ENCODE results near the gene ZDHHC8.

ZDHHC8 gene

DNA sequence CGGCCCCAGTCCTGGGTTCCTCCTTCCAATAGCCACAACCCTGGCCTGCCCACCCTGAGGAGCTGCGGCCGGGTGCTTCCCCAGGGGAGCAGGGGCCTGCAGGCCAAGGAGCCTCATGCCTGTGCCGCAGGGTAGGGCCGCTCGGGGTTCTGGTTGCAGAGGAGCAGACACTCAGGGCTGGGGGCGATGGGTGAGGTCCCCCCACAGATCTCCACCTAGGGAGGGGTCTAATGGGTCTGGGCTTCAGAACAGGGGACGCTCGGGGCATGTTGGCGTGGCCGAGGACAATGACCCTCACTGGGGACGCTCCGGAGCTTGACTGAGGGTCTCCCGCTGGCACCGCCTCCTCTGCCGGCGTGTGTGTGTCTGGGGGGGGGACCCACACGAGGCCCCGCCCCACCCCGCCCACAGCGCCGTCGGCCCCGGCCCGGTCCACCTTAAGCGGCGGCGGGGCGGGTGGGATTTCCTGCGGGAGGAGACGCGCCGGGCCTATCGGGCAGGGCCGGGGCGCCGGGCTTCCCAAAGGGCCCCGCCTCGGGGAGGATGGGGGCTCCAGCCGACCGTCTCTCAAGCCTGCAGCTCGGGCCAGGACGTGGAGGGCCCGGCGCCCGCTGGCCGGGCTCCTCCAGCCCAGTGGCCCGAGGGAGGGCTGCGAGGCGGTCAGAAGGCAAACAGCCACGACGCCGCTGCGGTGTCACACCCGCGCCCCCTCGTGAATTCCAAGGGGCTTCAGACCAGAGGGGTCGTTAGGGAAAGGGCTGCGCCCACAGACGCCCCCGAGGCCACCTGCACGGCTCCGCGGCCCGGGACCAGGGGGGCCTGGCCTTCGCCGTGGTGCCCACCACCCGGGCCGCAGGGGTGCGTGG is 640 bp upstream of the ZDHHC8 start:
- peak; percentile 44 to 51 for DNase-seq

DNA sequence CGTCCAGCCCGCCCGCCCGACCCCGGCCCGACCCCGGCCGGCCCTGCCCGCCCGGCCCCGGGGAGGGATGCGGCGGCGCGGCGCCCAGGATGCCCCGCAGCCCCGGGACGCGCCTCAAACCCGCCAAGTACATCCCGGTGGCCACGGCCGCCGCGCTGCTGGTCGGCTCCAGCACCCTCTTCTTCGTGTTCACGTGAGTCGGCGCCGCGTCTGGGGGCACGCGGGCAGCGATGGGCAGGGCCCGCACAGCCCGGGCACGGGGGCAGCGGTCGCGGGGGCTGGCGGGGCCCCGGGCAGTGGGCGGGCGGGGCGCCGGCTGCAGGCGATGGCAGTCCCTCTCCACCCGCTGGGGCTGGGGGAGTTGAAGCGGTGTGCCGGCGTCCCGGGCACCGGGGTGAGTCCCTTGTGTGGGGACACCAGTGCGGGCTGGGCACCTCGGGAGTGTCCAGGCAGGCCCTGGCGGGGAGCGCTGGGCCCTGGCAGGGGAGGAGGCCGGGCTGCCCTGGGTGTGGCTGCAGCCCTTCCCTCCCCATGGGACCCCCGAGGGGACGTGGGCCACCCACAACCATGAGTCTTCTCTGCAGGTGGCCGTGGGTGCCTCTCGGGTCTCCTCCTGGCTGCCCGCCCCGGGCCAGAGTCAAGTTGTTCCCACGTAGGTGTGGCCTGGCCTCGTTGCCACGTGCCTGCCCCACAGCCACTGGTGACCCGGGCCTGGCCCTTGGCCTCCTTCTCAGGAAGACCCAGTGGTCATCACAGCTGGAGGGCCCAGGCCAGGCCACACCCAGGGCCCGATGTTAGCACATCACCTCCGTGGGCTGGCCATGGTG is 468 bp downstream of the ZDHHC8 start:
- DNase-seq: no peak

DNA sequence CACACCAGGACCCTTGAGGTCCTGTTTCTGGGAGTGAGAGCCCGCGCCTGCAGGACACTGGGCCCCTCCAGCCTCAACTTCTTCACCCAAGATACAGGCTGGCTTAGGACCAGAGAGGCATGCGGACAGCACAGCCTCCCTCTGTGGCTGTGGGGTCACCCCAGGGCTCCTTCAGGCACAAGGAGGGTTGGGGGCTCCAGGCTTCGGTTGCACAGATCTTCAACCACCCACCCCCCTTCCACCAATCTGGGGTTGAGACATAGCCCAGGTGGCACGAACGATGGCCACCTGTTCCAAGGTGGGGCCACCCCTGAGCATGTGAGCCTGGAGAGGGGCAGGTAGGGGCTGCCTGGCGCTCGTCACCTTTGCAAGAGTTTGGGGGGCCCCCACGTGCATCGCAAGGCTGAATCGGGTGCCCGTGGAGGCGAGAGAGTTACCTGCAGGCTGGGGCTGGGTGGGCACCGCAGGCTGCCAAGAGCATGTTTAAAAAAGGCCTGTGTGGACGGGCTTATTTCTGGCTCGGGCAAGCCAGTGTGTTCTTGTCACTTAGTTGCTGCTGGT is 1.2 kb downstream of the ZDHHC8 start:
- DNase-seq: no peak

DNA sequence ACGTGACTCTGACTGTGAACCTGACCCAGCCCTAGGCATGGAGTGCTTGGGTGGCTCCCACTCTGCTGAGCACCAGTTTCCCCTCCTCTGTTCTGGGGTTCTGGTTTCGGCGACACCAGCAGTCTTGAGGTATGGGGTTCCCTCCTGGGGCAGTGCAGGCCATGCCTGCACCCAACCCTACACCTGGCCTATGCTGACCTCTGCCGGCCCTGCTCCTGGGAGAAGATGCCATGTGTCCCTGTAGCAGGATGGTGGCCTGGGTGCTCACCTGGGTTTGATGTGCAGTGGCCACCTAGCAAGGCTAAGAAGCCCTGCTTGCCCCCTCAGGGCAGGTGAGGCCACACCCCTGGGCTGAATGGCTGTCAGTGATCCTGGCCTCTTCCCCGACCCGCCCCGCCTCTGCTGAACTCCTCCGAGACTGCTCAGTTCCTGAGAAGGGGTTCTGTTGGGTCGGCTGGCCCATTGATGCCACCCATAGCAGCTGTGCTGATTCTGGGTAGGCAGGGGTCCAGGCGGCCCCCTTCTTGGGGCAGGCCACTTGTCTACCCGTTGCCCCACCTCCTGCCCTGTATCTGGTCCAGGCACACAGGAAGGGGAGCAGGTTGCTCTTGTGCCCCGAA is 2.4 kb downstream of the ZDHHC8 start:
- no peak for DNase-seq

DNA sequence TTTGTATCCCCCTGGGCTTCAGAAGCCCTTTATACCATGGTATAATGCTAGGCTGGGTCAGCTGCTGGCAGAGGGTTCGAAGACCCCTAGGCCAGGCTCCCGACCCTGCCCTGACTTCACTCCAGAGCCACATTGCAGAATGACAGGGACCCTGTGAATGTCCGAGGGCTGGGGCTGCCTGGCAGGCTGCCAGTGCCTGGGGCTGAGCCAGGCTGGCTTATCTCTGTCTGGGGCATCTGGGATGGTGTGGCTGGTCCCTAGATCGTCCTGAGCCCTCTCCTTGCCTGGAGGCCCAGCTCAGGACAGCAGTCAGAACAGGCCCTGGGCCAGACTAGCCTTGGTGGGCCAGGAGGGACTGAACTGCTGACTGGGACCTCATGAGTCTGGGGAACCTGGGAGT is 3.7 kb downstream of the ZDHHC8 start:
- DNase-seq: no peak

DNA sequence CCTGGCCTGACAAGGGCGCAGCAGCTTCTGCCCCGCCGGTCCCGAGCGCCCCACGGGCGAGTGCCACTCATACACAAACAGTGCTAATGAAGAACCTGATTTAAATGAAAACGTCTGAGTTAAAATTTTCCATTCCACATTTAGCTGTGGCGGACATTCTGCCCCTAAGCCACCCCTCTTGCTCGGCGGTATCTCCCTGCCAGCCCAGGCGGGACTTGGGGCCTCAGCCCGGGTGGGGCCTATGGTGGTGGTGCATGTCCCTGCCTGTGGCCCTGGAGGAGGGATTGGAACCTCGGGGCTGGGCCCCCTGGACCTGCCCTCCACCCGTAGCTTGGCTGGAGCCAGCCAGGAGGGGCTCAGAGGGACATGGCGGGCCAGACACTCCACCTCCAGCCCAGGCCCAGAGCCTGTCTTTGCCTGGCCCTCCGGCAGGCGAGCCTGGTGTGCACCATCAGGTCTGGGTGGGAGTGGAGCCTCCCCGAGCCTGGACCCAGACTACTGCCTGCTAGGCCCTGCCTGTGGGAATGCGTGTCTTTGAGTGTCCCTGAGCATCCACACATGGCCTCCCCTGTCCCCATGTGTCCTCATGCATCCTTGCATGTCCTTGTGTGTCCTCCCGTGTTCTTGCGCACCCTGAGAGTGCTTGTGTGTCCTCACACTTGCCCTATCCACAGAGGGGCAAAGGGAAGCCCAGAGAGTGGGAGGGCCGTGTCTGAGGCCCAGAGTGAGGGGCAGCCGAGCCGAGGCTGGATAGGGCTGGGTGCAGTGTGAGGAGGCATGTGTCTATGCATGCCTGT is 4.4 kb downstream of the ZDHHC8 start:
- DNase-seq: no peak

DNA sequence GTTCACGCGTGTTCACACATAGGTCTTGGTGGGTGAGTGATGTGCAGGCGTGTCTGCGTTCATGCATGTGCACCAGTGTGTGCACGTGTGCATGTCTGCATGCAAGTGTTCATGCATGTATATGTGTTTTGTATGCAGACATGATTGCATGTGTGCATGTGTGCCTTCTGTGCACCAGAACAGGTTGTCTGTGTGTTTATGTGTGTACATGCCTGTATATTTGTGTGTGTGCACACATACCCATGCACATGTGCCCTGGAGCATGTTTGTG is 4.9 kb downstream of the ZDHHC8 start:
- DNase-seq: no peak

DNA sequence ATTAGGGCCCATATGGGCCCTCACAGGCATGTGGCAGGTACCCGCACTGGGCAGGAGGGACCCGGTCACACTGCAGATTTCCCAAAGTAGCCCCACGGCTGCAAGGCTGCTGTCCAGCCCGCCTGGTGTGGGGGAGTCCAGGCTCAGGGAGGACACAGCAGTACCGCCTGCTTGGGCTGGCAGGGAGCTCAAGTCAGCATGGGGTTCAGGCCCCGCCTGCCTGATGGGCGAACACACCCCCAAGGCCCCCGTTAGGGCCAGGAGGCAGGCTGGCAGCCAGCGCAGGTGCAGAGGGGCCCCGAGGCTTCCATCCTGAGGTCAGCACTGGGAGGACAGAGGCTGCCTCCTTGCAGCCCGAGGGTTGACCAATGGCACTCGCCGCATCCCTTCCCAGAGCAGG is 5.5 kb downstream of the ZDHHC8 start:
- DNase-seq: no peak

DNA sequence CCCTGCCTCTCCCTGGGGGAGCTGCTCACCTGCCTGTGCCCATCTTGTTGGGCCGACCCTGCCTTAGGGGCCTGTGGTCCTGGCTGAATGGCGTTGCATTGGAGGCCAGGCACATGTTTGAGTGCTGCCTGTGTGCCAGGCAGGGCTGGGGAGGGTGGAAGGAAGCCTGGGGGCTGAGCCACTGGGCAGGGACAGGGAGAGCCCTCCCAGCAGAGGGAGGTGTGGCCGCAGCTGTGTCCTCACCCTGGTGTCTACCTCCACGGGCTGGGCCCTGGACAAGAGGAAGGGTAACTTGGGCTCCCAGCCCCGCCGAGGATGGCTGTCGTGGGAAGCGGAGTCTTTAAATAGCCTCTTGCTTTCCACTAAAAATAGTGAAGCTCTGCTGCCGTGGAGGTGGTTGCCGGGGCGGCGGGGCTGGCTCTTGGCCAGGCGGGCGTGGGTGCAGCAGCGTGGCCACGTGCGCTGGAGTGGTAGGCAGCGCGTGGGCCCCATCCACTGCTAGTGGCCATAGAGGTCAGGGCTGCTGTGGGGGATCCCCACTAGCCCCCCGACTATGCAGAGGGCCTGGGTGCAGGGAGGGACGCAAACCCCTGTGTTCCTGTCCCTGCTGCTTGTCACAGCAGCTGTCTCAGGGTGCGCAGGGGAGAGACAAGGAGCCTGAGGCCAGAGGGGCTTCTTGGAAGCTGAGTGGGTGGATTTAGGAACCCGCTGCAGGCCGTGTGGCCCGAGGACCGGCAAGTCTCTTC is 6.2 kb downstream of the ZDHHC8 start:
- DNase-seq: no peak

DNA sequence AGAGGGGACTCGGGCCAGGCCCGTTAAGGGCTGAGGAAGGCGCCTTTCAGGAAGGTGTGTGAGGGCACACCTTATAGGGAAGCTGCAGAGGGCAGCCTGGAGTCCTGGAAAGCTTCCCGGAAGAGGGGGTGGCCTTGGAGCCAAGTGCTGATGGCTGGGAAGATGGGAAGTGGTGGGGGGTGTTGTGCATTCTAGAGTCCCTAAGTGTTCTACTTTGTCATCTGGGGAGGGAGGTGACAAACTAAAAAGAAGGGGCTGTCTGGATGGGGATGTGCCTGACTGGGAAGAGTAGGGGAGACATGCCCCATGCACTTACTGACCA is 6.8 kb downstream of the ZDHHC8 start:
- no peak for DNase-seq

DNA sequence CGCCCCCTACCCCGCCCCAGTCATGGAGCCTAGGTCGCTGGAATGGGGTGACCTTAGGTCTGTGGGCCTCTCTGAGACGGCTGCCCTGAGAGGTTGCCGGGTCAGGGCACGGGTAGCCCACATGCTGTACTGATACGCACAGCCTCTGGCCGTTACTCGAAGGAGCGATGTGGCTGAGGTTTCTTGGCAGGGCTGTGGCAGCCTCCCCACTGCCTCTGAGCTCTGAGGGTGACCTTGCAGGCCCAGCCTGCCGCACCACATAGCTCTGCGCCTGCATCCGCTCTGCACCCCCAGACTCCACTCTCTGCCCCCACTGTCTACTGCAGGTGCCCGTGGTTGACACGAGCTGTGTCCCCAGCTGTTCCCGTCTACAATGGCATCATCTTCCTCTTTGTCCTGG is 7.3 kb downstream of the ZDHHC8 start:
- no peak for DNase-seq

DNA sequence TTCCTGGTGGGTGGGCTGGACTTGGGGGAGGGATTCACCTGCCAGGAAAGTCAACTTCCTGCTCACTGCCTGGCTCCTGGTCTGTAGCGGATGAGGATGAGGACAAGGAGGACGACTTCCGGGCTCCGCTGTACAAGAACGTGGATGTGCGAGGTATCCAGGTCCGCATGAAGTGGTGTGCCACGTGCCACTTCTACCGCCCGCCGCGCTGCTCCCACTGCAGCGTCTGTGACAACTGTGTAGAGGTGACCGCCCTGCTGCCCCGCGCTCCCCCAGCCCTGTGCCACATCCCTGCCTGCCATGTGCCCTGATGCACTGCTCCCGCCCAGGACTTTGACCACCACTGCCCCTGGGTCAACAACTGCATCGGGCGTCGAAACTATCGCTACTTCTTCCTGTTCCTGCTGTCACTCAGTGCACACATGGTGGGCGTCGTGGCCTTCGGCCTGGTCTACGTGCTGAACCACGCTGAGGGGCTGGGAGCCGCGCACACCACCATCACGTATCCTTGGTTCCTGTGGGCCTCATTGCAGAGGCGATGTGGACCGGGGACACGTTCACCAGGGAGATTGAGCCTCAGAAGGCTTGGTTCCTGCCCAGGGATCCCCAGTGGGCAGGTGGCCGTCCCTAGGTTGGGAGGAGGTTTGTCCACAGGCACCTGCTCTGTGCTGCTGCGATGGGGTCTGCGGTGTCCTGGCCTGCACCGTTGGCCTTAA is 7.9 kb downstream of the ZDHHC8 start:
- DNase-seq: no peak

DNA sequence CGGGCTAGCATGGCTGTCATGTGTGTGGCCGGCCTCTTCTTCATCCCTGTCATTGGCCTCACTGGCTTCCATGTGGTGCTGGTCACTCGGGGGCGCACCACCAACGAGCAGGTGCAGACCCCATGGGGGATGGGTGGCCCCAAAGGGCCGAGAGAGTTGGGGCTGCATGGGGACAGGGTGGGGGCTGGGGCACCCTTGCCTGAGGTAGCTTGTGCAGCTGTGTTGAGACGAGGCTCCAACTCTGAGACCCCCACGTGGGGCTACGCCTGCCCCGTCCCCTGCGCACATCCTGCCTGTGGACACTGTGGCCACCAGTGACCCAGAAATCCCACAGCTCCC is 8.5 kb downstream of the ZDHHC8 start:
- no peak for DNase-seq

DNA sequence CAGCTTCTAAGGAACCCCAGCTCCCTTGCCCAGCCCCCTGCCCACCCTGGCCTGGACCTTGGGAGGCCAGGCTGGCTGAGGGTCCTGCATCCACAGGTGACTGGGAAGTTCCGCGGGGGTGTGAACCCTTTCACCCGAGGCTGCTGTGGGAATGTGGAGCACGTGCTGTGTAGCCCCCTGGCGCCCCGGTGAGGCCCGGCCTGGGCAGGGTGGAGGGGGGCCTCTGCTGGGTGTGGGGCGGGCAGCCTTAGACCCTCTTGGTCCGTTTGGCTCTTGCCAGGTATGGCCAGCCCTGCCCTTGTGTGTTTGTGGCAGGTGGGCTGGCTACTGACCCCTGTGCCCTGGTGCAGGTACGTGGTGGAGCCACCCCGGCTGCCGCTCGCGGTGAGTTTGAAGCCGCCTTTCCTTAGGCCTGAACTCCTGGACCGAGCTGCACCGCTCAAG is 8.9 kb downstream of the ZDHHC8 start:
- DNase-seq: no peak

DNA sequence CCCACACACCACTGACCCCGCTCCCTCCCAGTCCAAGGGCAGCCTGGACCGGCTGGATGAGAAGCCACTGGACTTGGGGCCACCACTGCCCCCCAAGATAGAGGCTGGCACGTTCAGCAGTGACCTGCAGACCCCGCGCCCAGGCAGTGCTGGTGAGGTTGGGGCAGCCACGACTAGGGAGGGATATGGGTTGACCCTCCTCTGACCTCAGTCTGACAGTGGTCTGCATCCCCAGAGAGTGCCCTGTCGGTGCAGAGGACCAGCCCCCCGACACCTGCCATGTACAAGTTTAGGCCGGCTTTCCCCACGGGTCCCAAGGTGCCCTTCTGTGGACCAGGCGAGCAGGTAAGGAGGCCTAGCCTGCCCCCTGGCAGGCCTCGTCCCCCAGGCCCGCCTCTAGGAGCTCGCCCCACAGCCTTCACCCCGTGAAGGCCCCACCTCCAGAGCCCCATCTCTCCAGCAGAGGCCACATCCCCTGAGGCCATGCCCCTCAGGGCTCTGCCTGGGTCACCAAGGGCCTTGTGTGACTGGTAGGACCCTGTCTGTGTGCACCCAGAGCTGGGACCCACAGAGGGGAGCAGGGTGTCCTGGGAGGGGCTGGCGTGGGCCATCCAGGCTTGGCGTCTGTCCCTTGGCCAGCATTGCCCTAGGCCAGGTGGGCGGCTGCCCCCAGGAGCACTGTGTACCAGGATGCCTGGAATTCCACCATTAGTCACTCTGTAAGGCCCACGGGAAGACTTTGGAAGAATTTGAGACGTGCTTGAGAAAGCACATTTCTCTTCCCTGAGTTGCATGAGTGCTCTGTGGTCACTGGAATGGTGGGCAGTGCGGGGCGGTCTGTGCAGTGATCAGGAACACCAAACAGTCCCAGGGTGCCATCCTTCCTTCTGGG is 9.8 kb downstream of the ZDHHC8 start:
- peak in 1 of 2 experiments; percentile 23 for DNase-seq

DNA sequence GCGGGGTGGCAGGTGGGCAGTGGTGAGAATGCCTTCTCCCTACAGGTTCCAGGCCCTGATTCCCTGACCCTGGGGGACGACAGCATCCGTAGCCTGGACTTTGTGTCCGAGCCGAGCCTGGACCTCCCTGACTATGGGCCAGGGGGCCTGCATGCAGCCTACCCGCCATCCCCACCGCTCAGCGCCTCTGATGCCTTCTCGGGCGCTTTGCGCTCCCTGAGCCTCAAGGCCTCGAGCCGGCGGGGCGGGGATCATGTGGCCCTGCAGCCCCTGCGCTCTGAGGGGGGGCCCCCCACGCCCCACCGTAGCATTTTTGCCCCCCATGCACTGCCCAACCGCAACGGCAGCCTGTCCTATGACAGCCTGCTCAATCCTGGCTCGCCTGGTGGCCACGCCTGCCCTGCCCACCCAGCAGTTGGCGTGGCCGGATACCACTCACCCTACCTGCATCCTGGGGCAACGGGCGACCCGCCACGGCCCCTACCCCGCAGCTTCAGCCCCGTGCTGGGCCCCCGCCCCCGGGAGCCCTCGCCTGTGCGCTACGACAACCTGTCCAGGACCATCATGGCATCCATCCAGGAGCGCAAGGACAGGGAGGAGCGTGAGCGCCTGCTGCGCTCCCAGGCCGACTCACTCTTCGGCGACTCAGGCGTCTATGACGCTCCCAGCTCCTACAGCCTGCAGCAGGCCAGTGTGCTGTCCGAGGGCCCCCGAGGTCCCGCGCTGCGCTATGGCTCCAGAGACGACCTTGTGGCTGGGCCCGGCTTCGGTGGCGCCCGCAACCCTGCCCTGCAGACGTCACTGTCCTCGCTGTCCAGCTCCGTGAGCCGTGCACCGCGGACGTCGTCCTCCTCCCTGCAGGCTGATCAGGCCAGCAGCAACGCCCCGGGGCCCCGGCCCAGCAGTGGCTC is 11.4 kb downstream of the ZDHHC8 start:
- no peak for DNase-seq

DNA sequence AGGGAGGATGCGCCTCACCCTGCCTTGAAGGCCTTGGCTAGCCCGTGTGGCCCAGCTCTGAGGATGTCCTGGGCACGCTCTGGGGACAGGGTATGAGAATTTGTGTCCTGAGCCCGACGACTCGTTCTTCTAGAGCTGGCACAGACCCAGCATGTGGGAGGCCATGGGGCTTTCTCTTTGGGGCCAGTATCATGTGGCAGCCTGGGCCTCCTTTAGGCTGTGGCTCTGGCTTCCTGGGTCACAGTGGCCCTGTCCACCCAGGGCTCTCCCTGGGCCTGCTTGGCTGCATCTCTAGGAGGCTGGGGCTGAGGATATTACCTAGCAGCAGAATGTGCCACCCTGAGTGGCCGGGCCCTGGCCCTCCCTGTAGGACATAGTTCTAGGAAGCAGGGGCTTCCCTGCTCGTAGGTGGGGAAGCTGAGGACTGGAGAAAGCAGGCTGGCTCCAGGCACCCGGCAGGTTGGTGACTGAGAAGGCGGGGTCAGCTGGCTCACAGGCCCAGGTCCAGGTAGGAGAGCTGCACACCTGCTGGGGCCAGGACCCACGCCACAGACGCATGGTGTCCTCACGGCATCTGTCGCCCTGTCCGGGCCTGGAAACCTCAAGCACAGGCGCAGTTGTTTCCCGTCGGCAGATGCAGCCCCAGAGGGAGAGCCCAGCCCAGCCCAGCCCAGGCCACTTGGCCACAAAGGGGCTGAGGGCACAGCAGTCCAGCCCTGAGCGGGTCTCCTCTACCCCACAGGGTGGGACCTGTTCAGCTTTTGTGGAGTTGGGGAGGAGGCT is 12.5 kb downstream of the ZDHHC8 start:
- no peak for DNase-seq

DNA sequence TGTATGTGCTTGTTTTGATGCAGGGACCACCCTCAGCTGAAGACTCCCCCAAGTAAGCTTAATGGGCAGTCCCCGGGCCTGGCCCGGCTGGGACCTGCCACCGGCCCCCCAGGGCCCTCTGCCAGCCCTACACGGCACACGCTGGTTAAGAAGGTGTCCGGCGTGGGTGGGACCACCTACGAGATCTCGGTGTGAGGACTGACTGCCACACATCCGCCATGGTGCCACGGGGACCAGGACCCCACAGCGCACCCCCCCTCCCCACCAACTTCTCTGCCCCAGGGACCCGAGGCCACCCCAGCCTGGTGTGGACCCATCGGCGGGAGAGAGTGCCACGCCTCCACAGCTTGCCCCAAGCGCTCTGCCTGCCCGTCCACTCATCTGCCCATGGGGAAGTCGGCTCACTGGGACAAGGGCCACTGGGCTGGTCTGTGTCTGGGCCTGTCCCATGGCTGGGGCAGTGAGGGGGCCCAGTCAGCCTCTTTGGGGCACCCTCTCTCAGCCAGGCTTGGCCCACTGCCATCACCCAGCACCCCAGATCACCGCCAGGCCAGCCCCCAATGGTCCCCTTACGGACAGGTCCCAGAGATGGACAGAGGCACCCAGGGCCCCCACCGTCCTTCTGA is 13.7 kb downstream of the ZDHHC8 start:
- no peak for DNase-seq
